HG02884 (cell line): ENCODE data around the gene PAX2.

Experiments used
- ATAC-seq: cut with Tn5 transposase; IDR thresholded peaks from one replicate; pipeline ENCODE4 v1.9.1; 2021; ENCODE audit warnings: mild to moderate bottlenecking, moderate library complexity; ENCODE audit not compliant: unreplicated experiment

The PAX2 gene

DNA sequence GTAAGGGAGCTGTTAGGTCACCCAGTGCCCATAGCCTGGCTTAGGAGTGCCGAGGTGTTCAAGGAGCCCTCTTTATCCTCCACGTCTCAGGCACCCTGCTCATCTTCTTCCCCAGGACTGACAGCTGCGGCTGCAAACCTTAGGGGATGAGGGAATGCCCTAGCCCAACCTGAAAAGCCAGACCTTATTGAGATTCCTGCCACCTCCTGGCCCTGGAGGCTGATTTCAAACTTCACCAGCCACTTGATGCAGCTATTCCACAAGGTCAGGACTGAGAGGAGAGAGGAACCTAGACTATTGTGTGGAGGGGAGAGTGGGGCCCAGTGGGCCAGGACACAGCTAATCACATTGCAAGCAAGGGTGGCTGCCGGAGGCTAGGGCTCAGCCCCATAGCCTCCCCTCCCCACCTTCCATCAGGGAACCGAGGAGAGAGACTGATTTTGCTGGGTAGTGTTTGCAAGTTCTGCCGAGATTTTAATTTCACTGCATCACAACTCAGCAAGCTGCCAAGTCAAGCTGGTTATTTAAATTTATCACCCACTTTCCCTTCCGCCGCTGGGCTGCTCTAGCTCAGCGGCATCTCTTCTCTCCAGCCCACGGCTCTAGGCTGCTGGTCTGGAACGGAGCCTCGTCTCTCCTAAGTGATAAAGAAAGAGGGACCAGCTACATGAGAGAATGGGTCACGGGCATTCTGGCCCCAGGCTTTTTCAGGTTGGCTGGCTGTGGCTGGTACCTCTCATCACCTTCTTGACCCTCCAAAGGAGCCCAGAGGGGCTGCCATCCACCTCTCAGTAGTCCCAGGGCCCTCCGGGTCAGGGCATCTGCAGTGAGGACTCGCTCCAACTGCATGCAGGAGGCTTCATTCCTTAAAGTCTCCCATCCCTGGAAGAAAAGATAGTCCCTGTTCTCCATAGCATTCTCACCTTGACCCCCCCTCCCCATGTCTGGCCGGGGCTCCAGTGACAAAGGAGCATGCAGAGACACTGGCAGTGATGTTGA, 66.7 kb downstream of the PAX2 start:
- no peak for ATAC-seq

DNA sequence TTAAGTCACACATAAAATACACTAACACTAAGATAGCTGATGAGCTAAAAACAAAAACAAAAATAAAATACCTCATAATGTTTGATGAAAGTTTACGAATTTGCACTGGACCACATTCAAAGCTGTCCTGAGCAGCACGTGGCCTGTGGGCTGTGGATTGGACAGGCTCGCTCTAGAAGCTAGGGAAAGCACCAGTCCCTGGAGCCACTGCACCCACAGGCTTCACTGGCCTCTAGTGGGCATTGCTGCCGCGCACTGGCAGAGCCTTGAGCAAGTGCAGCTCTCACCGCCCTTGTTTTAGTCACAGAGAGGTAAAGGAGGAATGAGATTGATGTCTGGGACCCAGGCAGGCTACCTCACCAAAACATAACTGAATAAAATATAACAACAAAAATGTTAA, 67.6 kb downstream of the PAX2 start:
- no peak for ATAC-seq

DNA sequence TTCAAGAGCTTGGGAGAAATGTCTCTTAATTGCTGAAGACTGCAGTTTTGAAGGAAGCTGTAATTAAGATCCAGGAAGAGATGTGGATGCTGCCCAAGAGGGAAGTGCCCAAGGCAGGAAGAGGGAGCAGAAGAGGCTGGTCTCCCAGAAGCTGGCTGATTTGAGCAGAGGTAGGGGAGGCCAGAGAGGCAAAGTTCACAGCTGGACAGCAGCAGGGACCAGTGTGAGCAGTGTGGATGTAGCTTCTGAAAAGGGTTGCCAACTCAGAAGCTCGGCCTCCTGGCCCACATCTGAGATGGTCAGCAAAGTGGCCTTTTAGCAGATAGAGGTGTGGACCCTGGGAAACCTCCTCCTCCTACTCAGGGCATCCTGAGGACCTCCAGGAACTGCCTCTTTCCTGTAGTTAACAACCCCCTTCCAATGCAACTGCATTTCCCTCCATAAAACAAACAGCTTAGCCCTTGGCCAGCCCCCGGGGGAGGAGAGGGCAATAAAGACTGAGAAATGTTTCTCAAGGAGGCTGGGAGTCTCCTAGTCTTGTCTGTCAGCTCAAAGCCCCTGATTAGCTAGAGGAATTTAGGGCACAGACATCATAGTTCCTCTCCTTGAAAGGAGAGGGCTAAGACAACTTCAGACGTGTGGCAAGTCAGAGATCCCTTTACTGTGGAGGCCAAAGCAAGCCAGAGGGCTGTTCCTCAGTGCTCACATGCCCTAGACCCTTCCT, 69.5 kb downstream of the PAX2 start:
- no peak for ATAC-seq

DNA sequence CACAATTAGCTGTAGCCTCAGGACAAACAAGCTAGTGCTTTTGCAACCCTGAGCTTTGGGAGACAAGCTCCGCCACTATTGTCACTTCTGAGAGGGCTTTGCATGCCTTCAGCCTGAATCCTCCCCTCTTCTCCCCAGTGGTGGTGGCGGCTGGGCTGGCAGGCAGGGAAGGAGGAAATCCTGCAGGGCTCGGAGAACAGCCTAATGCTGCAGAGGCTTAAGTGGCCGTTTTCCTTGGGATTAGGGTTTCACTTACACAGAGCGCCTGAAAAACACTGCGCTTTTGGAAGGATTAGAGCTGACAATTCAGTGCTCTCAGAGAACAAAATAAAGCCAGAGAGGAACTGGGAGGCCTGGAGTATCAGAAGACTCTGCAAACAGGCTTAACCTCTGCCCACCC, 71.3 kb downstream of the PAX2 start:
- ATAC-seq = no peak

DNA sequence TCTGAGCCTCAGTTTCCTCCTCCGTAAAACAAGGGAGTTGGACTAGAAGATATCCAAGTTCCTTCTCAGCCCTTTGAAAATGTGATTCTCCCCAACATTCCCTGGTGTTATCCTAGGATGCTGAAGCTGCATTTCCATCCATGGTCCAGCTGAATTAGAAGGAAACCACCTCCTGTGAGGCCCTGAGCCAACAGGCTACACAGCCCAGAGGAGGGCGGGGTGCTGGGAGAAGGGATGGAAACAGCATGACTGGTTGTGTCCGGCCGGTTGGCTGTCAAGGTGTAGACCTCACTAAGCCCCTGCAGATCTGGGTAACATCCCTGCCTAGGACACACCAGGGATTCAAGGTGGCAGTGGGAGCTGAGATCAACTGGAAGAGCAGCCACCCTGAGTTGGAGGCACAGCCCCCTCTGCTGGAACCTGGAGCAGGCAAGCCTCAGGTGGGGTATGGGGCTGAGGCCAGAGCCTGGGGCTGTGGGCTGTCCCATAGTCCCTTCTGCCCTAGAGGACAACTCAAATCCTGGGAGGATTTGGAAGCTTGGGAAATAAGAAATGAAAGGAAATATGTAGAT, 72.0 kb downstream of the PAX2 start:
- no peak for ATAC-seq

DNA sequence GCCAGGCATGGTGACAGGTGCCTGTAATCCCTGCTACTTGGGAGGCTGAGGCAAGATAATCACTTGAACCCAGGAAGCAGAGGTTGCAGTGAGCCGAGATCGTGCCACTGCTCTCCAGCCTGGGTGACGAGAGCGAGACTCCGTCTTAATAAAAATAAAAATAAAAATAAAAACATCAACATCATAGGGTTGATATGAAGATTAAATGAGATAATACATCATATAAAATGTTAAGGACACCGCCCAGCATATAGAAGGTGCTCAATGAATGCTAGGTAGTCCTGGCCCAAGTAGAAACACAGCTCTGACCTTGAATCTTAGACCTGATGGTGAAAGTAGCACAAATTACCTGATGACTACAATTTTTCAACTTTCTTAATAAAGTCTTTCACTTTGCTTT, 74.0 kb downstream of the PAX2 start:
- ATAC-seq = no peak

DNA sequence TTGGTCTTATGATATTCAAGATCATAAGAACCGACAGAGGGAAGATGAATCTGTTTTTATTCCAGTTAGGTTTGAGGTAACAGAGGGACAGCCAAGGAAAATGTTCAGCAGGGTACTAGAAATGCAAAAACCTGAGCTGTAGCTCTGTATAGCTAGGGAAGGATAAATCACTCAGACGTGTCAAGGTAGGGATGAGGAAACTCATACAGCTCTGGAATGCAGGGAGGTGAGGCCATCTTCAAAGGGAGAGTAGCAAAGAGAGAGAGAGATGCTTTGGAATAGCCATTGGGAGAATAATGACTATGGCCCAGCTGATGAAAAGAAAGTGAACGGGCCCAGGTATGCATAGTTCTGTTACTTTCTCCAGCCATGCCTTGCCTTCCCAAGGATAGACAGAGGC, 77.8 kb downstream of the PAX2 start:
- no peak for ATAC-seq

DNA sequence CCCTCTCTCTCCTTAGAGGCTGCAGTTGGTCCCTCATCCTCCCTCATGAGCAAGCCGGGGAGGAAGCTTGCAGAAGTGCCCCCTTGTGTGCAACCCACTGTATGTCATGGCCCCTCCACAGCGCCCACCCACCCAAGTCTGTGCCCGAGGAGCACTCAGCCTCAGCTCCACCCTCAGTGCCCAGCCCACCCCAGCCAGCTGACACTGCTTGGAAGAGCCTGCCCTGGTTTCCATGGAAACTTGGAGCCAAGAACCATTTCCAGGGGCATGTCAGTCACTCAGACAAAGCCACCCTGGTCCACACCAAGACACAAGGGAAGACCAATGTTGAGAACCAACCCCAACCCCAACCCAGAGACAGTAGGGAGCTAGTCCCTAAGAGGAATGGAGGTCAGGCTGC, 79.5 kb downstream of the PAX2 start:
- no peak for ATAC-seq

DNA sequence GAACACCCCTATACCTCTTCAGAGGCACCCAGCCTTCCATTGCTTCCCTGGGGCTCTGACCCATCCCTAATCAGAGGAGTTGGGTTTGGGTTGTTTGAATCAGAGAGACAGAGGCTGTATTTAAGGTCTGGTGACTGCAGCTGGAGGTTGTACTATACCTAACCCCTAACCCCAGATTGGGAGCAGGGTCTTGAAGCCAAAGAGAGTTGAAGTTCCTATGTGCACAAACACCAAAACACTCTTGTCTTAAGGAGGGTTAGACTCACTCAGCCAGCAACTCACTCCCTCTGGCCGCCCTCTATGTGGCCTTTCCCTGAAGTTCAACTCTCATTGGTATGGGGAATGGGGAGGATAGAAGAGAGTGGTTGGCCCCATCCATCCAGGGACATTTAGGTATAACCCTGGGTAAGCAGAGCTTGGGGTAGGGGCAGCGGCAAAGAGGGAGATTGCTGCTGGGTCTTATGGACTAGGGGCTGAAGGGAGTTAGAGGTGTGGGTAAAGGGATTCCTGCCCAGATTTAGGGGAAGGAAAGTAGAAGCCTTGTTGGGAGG, 80.0 kb downstream of the PAX2 start:
- no peak for ATAC-seq

DNA sequence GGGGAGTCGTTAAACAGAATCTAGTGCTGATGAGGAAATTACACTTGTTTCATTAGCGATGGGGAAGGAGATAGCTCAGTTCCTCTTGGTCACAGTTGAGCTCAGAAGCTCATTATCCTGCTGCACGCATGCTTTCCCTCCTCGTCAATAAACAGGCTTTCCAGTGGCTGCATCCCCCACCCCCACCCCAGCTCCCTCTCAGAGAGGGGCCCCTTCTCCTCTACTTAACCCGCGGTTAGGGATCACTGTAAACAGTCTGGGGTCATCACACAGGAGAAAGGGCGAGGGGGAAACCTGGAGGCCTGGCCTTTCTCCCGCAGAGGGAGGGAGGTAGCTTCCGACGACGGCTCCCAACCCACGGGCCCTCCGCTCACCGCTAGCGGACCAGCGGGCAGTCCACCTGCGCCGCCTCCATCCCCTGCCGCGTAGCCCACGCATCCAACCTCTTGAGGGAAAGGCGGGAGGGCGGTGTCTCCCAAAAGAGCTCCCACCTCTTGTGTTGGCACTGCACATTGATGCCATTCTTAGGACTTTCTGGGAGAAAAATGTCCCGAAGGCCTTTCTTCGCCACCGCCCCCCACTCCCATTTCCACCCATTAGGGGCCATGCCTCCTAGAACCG, 80.8 kb downstream of the PAX2 start:
- ATAC-seq = no peak

DNA sequence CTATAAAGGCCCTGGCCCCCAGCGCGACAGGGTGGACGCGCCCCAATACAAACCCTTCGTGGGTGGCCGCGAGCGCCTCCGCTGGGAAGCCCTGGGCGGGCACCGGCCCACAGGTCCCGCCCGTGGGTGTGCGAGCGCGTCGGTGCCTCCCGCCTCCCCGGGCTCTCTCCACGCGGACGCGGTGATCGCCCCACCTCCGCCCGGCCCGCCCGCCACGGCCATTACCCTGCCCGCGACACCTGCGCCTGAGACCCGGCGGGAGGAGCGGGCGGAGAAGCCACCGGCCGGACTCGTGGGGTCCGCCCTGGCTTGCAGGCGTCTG, 81.2 kb downstream of the PAX2 start:
- ATAC-seq = no peak

DNA sequence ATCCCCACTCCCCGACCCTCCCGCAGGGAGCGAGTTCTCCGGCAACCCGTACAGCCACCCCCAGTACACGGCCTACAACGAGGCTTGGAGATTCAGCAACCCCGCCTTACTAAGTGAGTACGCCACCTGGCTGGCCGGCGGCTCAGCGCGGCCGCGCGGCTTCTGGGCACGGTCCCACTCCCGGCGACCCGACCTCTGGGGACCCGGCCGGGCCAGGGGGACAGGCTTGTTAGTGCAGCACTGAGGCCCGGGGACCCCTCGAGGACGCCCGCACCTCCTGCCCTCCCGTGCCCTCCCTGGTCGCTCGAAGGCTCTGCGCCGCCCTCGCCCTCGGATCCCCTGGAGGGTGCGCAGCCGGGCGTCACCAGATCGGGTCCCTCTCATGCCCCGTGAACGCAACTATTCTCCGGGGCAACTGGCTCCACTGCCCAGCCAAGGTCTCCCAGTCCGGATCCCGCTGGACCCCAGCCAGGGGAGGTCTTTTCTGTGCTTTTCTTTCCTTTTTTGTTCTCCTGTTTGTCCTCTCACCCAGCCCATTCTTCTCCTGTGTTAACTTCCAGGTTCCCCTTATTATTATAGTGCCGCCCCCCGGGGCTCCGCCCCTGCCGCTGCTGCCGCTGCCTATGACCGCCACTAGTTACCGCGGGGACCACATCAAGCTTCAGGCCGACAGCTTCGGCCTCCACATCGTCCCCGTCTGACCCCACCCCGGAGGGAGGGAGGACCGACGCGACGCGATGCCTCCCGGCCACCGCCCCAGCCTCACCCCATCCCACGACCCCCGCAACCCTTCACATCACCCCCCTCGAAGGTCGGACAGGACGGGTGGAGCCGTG, 81.8 kb downstream of the PAX2 start:
- ATAC-seq = no peak

DNA sequence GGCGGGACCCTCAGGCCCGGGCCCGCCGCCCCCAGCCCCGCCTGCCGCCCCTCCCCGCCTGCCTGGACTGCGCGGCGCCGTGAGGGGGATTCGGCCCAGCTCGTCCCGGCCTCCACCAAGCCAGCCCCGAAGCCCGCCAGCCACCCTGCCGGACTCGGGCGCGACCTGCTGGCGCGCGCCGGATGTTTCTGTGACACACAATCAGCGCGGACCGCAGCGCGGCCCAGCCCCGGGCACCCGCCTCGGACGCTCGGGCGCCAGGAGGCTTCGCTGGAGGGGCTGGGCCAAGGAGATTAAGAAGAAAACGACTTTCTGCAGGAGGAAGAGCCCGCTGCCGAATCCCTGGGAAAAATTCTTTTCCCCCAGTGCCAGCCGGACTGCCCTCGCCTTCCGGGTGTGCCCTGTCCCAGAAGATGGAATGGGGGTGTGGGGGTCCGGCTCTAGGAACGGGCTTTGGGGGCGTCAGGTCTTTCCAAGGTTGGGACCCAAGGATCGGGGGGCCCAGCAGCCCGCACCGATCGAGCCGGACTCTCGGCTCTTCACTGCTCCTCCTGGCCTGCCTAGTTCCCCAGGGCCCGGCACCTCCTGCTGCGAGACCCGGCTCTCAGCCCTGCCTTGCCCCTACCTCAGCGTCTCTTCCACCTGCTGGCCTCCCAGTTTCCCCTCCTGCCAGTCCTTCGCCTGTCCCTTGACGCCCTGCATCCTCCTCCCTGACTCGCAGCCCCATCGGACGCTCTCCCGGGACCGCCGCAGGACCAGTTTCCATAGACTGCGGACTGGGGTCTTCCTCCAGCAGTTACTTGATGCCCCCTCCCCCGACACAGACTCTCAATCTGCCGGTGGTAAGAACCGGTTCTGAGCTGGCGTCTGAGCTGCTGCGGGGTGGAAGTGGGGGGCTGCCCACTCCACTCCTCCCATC, 82.7 kb downstream of the PAX2 start:
- no peak for ATAC-seq

DNA sequence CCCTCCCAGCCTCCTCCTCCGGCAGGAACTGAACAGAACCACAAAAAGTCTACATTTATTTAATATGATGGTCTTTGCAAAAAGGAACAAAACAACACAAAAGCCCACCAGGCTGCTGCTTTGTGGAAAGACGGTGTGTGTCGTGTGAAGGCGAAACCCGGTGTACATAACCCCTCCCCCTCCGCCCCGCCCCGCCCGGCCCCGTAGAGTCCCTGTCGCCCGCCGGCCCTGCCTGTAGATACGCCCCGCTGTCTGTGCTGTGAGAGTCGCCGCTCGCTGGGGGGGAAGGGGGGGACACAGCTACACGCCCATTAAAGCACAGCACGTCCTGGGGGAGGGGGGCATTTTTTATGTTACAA, 83.3 kb downstream of the PAX2 start:
- no peak for ATAC-seq

DNA sequence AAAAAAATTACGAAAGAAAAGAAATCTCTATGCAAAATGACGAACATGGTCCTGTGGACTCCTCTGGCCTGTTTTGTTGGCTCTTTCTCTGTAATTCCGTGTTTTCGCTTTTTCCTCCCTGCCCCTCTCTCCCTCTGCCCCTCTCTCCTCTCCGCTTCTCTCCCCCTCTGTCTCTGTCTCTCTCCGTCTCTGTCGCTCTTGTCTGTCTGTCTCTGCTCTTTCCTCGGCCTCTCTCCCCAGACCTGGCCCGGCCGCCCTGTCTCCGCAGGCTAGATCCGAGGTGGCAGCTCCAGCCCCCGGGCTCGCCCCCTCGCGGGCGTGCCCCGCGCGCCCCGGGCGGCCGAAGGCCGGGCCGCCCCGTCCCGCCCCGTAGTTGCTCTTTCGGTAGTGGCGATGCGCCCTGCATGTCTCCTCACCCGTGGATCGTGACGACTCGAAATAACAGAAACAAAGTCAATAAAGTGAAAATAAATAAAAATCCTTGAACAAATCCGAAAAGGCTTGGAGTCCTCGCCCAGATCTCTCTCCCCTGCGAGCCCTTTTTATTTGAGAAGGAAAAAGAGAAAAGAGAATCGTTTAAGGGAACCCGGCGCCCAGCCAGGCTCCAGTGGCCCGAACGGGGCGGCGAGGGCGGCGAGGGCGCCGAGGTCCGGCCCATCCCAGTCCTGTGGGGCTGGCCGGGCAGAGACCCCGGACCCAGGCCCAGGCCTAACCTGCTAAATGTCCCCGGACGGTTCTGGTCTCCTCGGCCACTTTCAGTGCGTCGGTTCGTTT, 83.9 kb downstream of the PAX2 start:
- no peak for ATAC-seq

DNA sequence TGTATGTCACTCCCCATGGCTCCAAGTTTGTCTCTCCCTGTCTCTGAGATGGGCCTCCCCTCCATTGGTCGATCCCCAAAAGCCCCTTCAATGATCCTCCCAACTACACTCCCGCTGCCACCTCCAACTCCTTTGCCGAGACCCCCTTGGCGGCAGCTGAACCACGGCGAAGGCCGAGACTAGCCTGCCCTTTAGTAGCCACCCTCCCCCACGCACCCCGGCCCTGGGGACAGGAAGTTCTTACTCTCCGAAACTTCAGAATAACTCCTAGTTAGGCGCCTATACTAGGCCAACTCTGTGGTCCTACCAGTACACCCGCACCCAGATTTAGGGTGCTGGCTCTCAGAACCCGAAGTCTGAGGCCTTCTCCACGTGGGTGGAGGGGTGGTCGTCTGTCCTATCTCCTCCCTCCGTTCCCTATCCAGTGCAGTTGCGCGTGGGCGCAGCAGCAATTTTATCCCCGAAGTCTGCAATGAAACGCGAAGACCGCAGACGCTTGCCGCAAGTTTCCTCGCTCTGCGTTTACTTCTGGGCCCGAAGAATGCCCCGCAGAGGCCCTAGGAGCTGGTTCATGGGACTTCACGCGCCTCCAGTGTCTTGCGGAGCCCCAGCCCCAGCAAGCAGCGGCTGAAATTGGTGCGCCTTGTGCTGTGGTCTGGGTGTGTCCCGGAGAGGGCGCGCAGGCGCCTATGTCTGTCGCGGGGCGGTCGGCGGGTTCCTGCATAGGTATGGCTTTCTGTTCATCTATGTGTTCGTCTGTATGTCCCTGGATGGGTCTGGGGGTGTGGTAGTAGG, 84.7 kb downstream of the PAX2 start:
- ATAC-seq = no peak

DNA sequence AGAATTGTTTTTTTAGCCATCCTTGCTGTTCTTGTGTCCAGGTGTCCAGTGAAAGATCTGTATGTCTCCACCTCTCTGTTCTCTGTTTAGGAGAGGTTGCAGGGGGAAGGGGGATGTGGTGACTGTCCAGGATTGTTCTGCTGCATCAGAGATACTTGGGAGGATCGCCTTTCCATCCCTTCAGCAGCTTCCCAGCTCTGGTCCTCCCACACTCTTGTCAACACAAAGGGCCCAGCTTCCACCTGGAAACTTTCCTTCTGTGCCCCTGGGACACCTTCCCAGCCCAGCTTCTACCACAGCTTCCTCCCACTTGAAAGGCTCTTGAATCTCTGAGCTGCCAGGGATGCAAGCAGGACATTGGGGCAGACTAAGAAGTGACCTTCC, 85.3 kb downstream of the PAX2 start:
- no peak for ATAC-seq

DNA sequence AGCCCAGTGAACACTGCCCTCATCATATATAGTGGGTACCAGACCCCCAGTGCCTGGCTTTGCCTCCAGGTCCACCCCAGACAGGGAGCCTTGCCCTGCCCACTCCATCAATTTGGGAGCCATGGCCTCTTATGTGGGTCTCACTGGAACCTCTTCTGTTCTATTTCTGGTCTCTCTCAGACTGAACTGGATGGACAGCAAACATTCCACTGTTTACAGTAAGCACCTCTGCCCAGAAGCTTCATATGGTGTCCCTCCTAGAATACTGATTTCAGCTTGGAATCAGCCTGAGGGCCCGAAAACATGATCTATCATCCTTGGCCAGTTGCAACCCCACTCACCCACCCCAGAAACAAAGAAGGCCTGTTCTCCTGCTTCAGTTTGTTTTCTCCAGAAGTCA, 86.4 kb downstream of the PAX2 start:
- no peak for ATAC-seq
